ENCODE data around the gene ANKRD12. TPM values are rescaled to one million over a fixed set of nuclear protein-coding genes. Genes with fewer than 3 reads are reported as not detected.
"Not testable (repeated sequence)": the region's sequence is repeated elsewhere in the genome, so short reads cannot be mapped to it uniquely, and the experiment has no call there.

Gene ANKRD12
- total and polyA plus RNA-seq, 7 donors: 5.7 to 49.0 (median 36.7) TPM

- Histone ChIP-seq H3K4me3 (no peak overlapping the region), H3K36me3 (ENCODE audit: insufficient read depth in 1 of 2, low read depth in 1 of 2) (no peaks in the 10 kb centered on the region), H3K9me3 (no peaks in the 10 kb centered on the region), H3K27ac (no peak overlapping the region), H3K27me3 (ENCODE audit: insufficient read depth in 3 of 3, low read length in 2 of 3) (no peaks in the 10 kb centered on the region), H3K4me1 (peaks cover 85% of the 10 kb centered on the region)
- 74 to 83% (median 80%) methylated on average over 5 of the region's 5 CpGs for WGBS, 3 donors
- no peak for DNase-seq
- ATAC-seq: no peak
- intact Hi-C loops (cut with DNase I): no loop called here
- TF ChIP-seq CTCF (IDR thresholded peaks at IDR 0.05): no peak
Observed at GRCh38 chr18:9150121-9150520, 13.5 kb downstream of the ANKRD12 start.

- no peaks in the 10 kb centered on the region for H3K9me3 ChIP-seq
- H3K36me3 ChIP-seq (ENCODE audit: insufficient read depth in 1 of 2, low read depth in 1 of 2): no peaks in the 10 kb centered on the region
- H3K4me3 ChIP-seq: no peak overlapping the region
- intact Hi-C loops (cut with DNase I): no loop called here
- DNase-seq: no peak
- no peak overlapping the region for H3K27ac ChIP-seq
- H3K27me3 ChIP-seq (ENCODE audit: insufficient read depth in 3 of 3, low read length in 2 of 3): no peaks in the 10 kb centered on the region
- no peak for ATAC-seq
- peaks cover 63% of the 10 kb centered on the region for H3K4me1 ChIP-seq
- TF ChIP-seq CTCF (IDR thresholded peaks at IDR 0.05): no peak
- WGBS, 3 donors: 65 to 78% (median 66%) methylated on average over 1 of the region's 1 CpG
Observed at GRCh38 chr18:9153256-9153655, 16.7 kb downstream of the ANKRD12 start.

- DNase-seq (no peak), ATAC-seq (no peak)
- WGBS, 3 donors: 92 to 96% (median 94%) methylated on average over 4 of the region's 4 CpGs
- H3K27ac ChIP-seq: no peak overlapping the region
- peaks cover 0 to 3% of the 10 kb centered on the region in 2 donors for H3K36me3 ChIP-seq (ENCODE audit: insufficient read depth in 1 of 2, low read depth in 1 of 2)
- H3K9me3 ChIP-seq: no peaks in the 10 kb centered on the region
- no peaks in the 10 kb centered on the region for H3K27me3 ChIP-seq (ENCODE audit: insufficient read depth in 3 of 3, low read length in 2 of 3)
- intact Hi-C loops (cut with DNase I): no loop called here
- H3K4me1 ChIP-seq: peaks cover 50% of the 10 kb centered on the region
- H3K4me3 ChIP-seq: no peak overlapping the region
- TF ChIP-seq CTCF (IDR thresholded peaks at IDR 0.05): no peak
Observed at GRCh38 chr18:9156604-9157249, 20.1 kb downstream of the ANKRD12 start.

- H3K27me3 ChIP-seq (ENCODE audit: insufficient read depth in 3 of 3, low read length in 2 of 3): no peaks in the 10 kb centered on the region
- TF ChIP-seq CTCF (IDR thresholded peaks at IDR 0.05): no peak
- H3K4me3 ChIP-seq: no peak overlapping the region
- H3K4me1 ChIP-seq: peaks cover 39% of the 10 kb centered on the region
- H3K36me3 ChIP-seq (ENCODE audit: insufficient read depth in 1 of 2, low read depth in 1 of 2): peaks cover 0 to 3% of the 10 kb centered on the region in 2 donors
- DNase-seq: no peak
- H3K27ac ChIP-seq: no peak overlapping the region
- WGBS, 3 donors: 54 to 75% (median 63%) methylated on average over 2 of the region's 2 CpGs
- H3K9me3 ChIP-seq: no peaks in the 10 kb centered on the region
- ATAC-seq: no peak
- intact Hi-C loops (cut with DNase I): no loop called here
Observed at GRCh38 chr18:9157806-9158205, 21.2 kb downstream of the ANKRD12 start.

- H3K4me1 ChIP-seq: peaks cover 31% of the 10 kb centered on the region
- WGBS, 3 donors: 93 to 99% (median 98%) methylated on average over 4 of the region's 4 CpGs
- no peak overlapping the region for H3K4me3 ChIP-seq
- ATAC-seq (no peak), DNase-seq (no peak)
- intact Hi-C loops (cut with DNase I): no loop called here
- H3K36me3 ChIP-seq (ENCODE audit: insufficient read depth in 1 of 2, low read depth in 1 of 2): peaks cover 0 to 3% of the 10 kb centered on the region in 2 donors
- no peaks in the 10 kb centered on the region for H3K27me3 ChIP-seq (ENCODE audit: insufficient read depth in 3 of 3, low read length in 2 of 3)
- H3K27ac ChIP-seq: no peak overlapping the region
- no peaks in the 10 kb centered on the region for H3K9me3 ChIP-seq
- no peak for TF ChIP-seq CTCF (IDR thresholded peaks at IDR 0.05)
Observed at GRCh38 chr18:9160014-9160413, 23.4 kb downstream of the ANKRD12 start.

GRCh38 chr18:9162663-9163062 lies 26.1 kb downstream of the ANKRD12 start:
- H3K27ac ChIP-seq; H3K9me3 ChIP-seq; H3K4me3 ChIP-seq; intact Hi-C loops (cut with DNase I); H3K27me3 ChIP-seq (ENCODE audit: insufficient read depth in 3 of 3, low read length in 2 of 3); ATAC-seq; DNase-seq; H3K36me3 ChIP-seq (ENCODE audit: insufficient read depth in 1 of 2, low read depth in 1 of 2): not testable (repeated sequence)
- peaks cover 27% of the 10 kb centered on the region for H3K4me1 ChIP-seq
- WGBS, 3 donors: 97 to 99% (median 98%) methylated on average over 4 of the region's 4 CpGs

- H3K4me3 ChIP-seq; H3K9me3 ChIP-seq; ATAC-seq; H3K27ac ChIP-seq; DNase-seq; H3K27me3 ChIP-seq (ENCODE audit: insufficient read depth in 3 of 3, low read length in 2 of 3); H3K36me3 ChIP-seq (ENCODE audit: insufficient read depth in 1 of 2, low read depth in 1 of 2); intact Hi-C loops (cut with DNase I): not testable (repeated sequence)
- H3K4me1 ChIP-seq: peaks cover 20% of the 10 kb centered on the region
Observed at GRCh38 chr18:9164149-9164548, 27.6 kb downstream of the ANKRD12 start.

Measured in psoas muscle (tissue), 8 donors.